Parathyroid adenoma (tissue), 2 donors: ENCODE data around the gene EPHB1.

Experiments
- H2AFZ ChIP-seq: fragments of 300-600 bp; sonication (generic); one replicate; pipeline ENCODE4 v1.7.0; 2017; ENCODE audit warnings: antibody characterized with exemption, mild to moderate bottlenecking
- H3K27ac ChIP-seq: fragments of 300-600 bp; sonication (generic); one replicate; pipeline ENCODE4 v1.7.0; 2017
- H3K27me3 ChIP-seq: fragments of 300-600 bp; sonication (generic); one replicate; pipeline ENCODE4 v1.7.0; 2017; ENCODE audit warnings: low read length; ENCODE audit not compliant: control insufficient read depth, insufficient read depth
- H3K36me3 ChIP-seq: fragments of 300-600 bp; sonication (generic); one replicate; pipeline ENCODE4 v1.7.0; 2017; ENCODE audit warnings: low read length; ENCODE audit not compliant: control insufficient read depth, insufficient read depth
- H3K4me1 ChIP-seq: fragments of 300-600 bp; sonication (generic); one replicate; pipeline ENCODE4 v1.7.0; 2017; ENCODE audit warnings: control low read depth
- H3K4me2 ChIP-seq: fragments of 300-600 bp; sonication (generic); one replicate; pipeline ENCODE4 v1.7.0; 2017; ENCODE audit warnings: low read length
- H3K4me3 ChIP-seq: fragments of 300-600 bp; sonication (generic); one replicate; pipeline ENCODE4 v1.7.0; 2017; ENCODE audit warnings: low read depth, low read length
- H3K79me2 ChIP-seq: fragments of 300-600 bp; sonication (generic); one replicate; pipeline ENCODE4 v1.7.0; 2017; ENCODE audit warnings: control low read depth
- H3K9ac ChIP-seq: fragments of 300-600 bp; sonication (generic); one replicate; pipeline ENCODE4 v1.7.0; 2017; ENCODE audit warnings: mild to moderate bottlenecking
- H3K9me3 ChIP-seq: fragments of 300-600 bp; sonication (generic); one replicate; pipeline ENCODE4 v1.7.0; 2017; ENCODE audit warnings: low read length; ENCODE audit not compliant: control insufficient read depth
- TF ChIP-seq, protein P1 (sequence below): fragments of 300-600 bp; sonication (generic); IDR thresholded peaks from one replicate; pipeline ENCODE4 v1.7.0; 2017; ENCODE audit warnings: antibody characterized with exemption, mild to moderate bottlenecking
- donor health status: primary hyperparathyroidism.

Gene EPHB1

DNA sequence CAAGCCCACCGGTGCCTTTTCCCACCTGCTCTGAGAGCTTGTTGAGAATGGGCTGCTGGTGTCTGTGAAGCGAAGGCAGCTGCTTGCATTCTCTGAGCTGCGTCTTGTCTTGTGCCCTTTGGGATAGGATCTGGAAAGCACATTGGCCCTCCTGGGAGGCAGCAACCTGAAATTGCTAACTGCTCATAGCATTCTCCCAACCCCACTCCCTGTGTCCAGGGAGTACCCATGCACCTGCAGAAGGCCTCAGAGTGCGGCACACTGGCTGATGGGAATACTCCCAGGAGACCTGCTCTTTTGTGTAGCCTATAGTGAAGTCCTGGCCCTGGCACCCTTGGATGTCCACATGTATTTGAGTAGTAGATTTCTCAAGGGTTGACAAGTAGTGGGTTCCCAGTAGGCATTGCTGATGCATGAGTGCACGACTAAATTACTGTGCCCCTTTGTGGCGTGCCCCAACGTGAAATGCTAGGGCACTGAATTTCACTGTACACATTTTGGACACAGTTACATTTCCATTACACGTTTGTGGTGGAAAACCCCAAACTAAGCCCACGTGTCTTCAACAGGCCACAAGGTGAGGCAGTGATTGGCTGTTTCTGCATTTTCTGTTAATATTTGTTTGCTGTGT lies 3.7 kb downstream of the EPHB1 start:
- Histone ChIP-seq H3K27ac (no peak overlapping the region), H3K36me3 (no peaks in the 10 kb centered on the region), H3K4me2 (no peak overlapping the region), H3K27me3 (no peaks in the 10 kb centered on the region), H3K9me3 (no peaks in the 10 kb centered on the region), H3K4me3 (no peak overlapping the region), H3K9ac (no peak overlapping the region), H3K4me1 (peaks cover 6% of the 10 kb centered on the region), H3K79me2 (no peaks in the 10 kb centered on the region), H2AFZ (no peak overlapping the region)
- TF ChIP-seq, protein P1, sequence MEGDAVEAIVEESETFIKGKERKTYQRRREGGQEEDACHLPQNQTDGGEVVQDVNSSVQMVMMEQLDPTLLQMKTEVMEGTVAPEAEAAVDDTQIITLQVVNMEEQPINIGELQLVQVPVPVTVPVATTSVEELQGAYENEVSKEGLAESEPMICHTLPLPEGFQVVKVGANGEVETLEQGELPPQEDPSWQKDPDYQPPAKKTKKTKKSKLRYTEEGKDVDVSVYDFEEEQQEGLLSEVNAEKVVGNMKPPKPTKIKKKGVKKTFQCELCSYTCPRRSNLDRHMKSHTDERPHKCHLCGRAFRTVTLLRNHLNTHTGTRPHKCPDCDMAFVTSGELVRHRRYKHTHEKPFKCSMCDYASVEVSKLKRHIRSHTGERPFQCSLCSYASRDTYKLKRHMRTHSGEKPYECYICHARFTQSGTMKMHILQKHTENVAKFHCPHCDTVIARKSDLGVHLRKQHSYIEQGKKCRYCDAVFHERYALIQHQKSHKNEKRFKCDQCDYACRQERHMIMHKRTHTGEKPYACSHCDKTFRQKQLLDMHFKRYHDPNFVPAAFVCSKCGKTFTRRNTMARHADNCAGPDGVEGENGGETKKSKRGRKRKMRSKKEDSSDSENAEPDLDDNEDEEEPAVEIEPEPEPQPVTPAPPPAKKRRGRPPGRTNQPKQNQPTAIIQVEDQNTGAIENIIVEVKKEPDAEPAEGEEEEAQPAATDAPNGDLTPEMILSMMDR = no peak

DNA sequence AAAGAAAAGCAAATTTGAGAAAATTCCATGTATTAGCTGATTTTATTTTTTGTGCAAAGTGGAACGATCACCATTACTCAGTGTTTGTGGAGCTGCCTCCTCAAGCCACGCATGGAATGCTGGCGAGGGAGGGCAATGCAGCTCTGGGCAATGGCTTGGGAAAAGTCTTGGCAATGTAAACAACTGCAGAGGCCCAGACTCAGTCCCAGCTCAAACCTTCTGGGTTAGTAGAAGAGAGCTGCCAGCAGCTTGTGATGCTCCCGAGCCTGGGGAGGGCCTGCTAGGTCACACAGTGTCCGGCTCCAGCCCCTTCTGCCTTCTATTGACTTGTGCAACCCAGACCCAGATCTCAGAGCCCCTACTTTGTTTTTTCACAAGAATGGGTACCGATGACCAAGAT lies 4.3 kb downstream of the EPHB1 start:
- Histone ChIP-seq H3K4me1 (peaks cover 6% of the 10 kb centered on the region), H3K4me2 (no peak overlapping the region), H3K79me2 (no peaks in the 10 kb centered on the region), H3K27ac (no peak overlapping the region), H3K9me3 (no peaks in the 10 kb centered on the region), H3K36me3 (no peaks in the 10 kb centered on the region), H3K9ac (no peak overlapping the region), H3K4me3 (no peak overlapping the region), H2AFZ (no peak overlapping the region), H3K27me3 (no peaks in the 10 kb centered on the region)
- TF ChIP-seq, protein P1 = no peak

DNA sequence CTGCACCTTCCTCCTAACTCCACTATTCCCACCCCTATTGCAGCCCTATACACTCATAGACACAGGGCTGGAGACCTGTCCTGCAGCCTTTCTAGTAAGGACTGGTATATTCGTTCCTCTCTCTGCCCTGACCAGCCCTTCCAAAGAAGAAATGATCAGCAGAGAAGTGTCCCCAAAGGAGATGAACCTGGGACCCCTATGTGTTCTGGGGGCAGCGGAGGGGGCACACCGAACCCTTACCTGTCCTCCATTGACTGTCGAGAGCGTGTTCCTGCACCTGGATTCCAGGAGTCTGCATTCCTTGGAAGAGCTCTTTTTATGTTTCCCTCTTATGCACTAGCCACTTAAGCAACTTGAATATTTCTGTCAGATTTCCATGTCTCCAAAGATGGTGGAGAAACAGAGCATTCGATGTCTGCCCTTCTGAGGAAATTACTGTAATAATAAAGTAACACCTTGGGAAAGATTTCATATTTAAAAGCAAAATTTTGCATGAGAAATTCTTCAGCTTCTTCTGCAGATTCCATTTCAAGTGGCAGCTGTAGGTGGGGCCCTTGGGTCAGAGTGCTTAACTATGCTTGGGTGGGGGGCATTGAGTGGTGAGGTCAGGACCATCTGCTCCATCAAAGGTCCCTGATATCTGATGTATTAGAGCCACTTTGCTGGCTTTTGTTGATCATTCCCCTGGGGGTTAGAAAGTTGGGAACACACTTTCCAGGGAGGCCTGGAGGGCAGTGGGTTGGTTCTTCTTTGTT lies 6.3 kb downstream of the EPHB1 start:
- no peaks in the 10 kb centered on the region for H3K36me3 ChIP-seq
- H3K27me3 ChIP-seq = no peaks in the 10 kb centered on the region
- no peak overlapping the region for H3K4me3 ChIP-seq
- H3K9ac ChIP-seq = no peak overlapping the region
- no peak overlapping the region for H3K4me2 ChIP-seq
- H3K27ac ChIP-seq = no peak overlapping the region
- peaks cover 6% of the 10 kb centered on the region for H3K4me1 ChIP-seq
- no peaks in the 10 kb centered on the region for H3K9me3 ChIP-seq
- TF ChIP-seq, protein P1 = no peak
- H3K79me2 ChIP-seq = no peaks in the 10 kb centered on the region
- H2AFZ ChIP-seq = no peak overlapping the region

DNA sequence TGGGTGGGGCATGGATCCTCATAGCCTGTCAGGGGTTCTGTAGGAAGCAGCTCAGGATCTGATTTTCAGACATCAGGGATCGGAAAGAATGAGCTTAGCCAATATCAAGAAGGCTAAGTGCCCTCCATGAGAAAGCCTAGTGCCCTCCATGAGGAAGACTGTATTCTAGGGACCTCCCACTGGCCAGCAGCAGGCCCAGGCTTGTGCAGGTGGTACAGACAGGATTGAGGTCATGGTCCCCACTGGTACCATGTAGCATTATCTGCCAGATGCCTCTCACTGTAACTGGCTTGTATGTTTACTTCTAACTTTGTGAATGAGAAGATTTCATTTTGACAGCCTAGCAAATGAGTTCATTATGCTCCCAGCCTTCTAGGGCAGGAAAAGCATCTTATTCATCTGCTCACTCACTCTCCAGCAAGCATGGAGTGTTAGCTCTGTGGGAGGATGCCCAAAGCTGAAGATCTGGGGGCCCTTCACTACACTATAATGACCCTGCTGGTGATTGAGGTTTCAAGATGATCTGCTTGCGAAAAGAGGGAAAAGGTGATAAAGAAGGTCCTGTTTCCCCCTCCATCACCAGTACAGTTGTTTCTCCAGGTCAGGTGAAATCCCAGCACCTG lies 7.5 kb downstream of the EPHB1 start:
- Histone ChIP-seq H3K9ac (no peak overlapping the region), H3K36me3 (no peaks in the 10 kb centered on the region), H3K4me3 (no peak overlapping the region), H2AFZ (no peak overlapping the region), H3K9me3 (no peaks in the 10 kb centered on the region), H3K27me3 (no peaks in the 10 kb centered on the region), H3K4me1 (no peaks in the 10 kb centered on the region), H3K4me2 (no peak overlapping the region), H3K27ac (no peak overlapping the region), H3K79me2 (no peaks in the 10 kb centered on the region)
- TF ChIP-seq, protein P1 = no peak
